Activated CD8-positive, alpha-beta T cell treated with anti-CD3 and anti-CD28 coated beads, Interleukin-2, amount 10 ng/mL, durations not matched to agents 7 days and 5 days (primary cell): Measurements from ENCODE around the gene RPL27. TPM values are rescaled to one million over a fixed set of nuclear protein-coding genes. Genes with fewer than 3 reads are reported as not detected.
A peak's percentile ranks its signal among the peaks of the same experiment; 100 is the strongest.
"Not testable (repeated sequence)": the region's sequence is repeated elsewhere in the genome, so short reads cannot be mapped to it uniquely, and the experiment has no call there.

Source experiments
- ATAC-seq: fragments of 150-1000 bp; cut with Tn5 transposase; one replicate; pipeline ENCODE4 v1.10.0; 2021; ENCODE audit warnings: moderate library complexity
- CTCF ChIA-PET: fragments of 350-600 bp; sonication (Branson Sonifier 250); formaldehyde crosslinking; loops from one replicate; lab custom pipeline; 2021; ENCODE audit warnings: antibody characterized with exemption; lab: Charles Lee
- POLR2A ChIA-PET: fragments of 350-600 bp; sonication (Branson Sonifier 250); formaldehyde crosslinking; loops from one replicate; lab custom pipeline; 2021; ENCODE audit warnings: antibody characterized with exemption; lab: Charles Lee
- DNase-seq: peaks from one replicate; pipeline ENCODE4 v3.0.0-alpha.2; 2020
- H3K27ac Mint-ChIP-seq: one replicate; pipeline ENCODE4 v1.8.0; 2021; ENCODE audit warnings: mild to moderate bottlenecking, mixed read lengths
- H3K27me3 Mint-ChIP-seq: one replicate; pipeline ENCODE4 v1.8.0; 2021; ENCODE audit warnings: low read depth, mixed read lengths
- H3K36me3 Mint-ChIP-seq: one replicate; pipeline ENCODE4 v1.8.0; 2021; ENCODE audit warnings: low read depth, mixed read lengths
- H3K4me1 Mint-ChIP-seq: one replicate; pipeline ENCODE4 v1.8.0; 2021; ENCODE audit warnings: low read depth, mixed read lengths
- H3K4me3 Mint-ChIP-seq: one replicate; pipeline ENCODE4 v1.8.0; 2021; ENCODE audit warnings: mild to moderate bottlenecking, mixed read lengths
- H3K9me3 Mint-ChIP-seq: one replicate; pipeline ENCODE4 v1.8.0; 2022; ENCODE audit warnings: mixed read lengths; ENCODE audit not compliant: insufficient read depth
- total RNA-seq, 2 experiments: library from RNA; stranded (reverse); gene quantifications; one replicate each; pipeline ENCODE4 v1.2.3, GENCODE V29; 2021

Gene RPL27
- total RNA-seq, 2 experiments from 2014 or later, result 949 to 980 TPM

- Mint-ChIP-seq H3K36me3 (peaks cover 57% of the 10 kb centered on the region), H3K4me3 (peak overlapping the region; percentile 96), H3K4me1 (peaks cover 32% of the 10 kb centered on the region), H3K9me3 (no peaks in the 10 kb centered on the region), H3K27ac (peak overlapping the region; percentile 99), H3K27me3 (no peaks in the 10 kb centered on the region)
- ATAC-seq, result no peak
- DNase-seq, result no peak
- ChIA-PET CTCF (interaction anchor here (0.7 to 3.3 kb wide), 28 partner anchors 10 to 486 kb away, joined by 3 to 37 read pairs (median 5); partner anchors contain the start of genes AOC2, BECN1, BRCA1 and DHX8), POLR2A (interaction anchor here (0.5 to 3.5 kb wide), 28 partner anchors 8 to 486 kb away, joined by 3 to 65 read pairs (median 6); partner anchors contain the start of genes AARSD1, BECN1, BRCA1 and DHX8)
Measured at GRCh38 chr17:42997390-42997983, 732 bp upstream of the RPL27 start.

DNA sequence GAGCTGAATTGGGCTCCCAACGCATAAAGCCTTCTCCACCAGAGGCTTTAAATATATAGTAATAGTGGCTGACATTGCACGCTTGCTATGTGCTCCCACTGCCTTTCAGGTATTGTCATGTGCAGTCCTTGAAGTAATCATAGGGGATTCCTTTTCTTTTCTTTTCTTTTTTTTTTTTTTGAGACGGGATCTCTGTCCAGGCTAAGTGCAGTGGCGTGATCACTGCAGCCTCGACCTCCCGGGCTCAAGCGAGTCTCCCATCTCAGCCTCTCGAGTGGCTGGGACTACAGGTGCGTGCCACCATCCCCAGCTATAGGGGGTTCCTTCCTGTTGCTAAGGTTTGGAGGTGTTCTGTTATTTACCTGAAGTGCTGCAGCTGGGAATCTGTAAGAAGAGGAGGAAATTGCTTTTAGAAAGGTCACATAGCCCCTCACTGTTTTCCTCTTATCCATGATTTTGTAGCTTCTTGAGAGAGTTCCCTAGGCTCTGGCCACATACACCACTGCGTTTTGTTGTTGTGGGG, 845 bp downstream of the RPL27 start:
- Mint-ChIP-seq H3K27me3 (no peaks in the 10 kb centered on the region), H3K36me3 (peaks cover 61% of the 10 kb centered on the region), H3K4me1 (peaks cover 32% of the 10 kb centered on the region), H3K4me3 (peak overlapping the region; percentile 96), H3K9me3 (no peaks in the 10 kb centered on the region), H3K27ac (peak overlapping the region; percentile 99)
- POLR2A ChIA-PET, result interaction anchor here (0.6 to 3.5 kb wide), 21 partner anchors 10 to 485 kb away, joined by 4 to 65 read pairs (median 12); partner anchors contain the start of genes AARSD1, BECN1, BRCA1 and DHX8
- ATAC-seq (no peak), DNase-seq (no peak)
- CTCF ChIA-PET, result interaction anchor here (0.9 to 3.3 kb wide), 7 partner anchors 8 to 485 kb away, joined by 3 to 37 read pairs (median 10); partner anchors contain the start of genes AOC2, BECN1, DHX8 and IFI35

- H3K4me1 Mint-ChIP-seq, result peaks cover 32% of the 10 kb centered on the region
- H3K9me3 Mint-ChIP-seq, H3K4me3 Mint-ChIP-seq, CTCF ChIA-PET, H3K27me3 Mint-ChIP-seq, DNase-seq, POLR2A ChIA-PET, ATAC-seq: not testable (repeated sequence)
- H3K36me3 Mint-ChIP-seq, result peaks cover 57% of the 10 kb centered on the region
- H3K27ac Mint-ChIP-seq, result peak overlapping the region; percentile 25
Measured at GRCh38 chr17:43000894-43001293, 2.7 kb downstream of the RPL27 start.

- Mint-ChIP-seq H3K27ac (peak overlapping the region; percentile 61), H3K36me3 (peaks cover 64% of the 10 kb centered on the region), H3K4me1 (peaks cover 28% of the 10 kb centered on the region), H3K27me3 (no peaks in the 10 kb centered on the region), H3K4me3 (no peak overlapping the region), H3K9me3 (no peaks in the 10 kb centered on the region)
- CTCF ChIA-PET, result no interaction called here
- DNase-seq (no peak), ATAC-seq (no peak)
- POLR2A ChIA-PET, result no interaction called here
Measured at GRCh38 chr17:43003542-43004172, 5.4 kb downstream of the RPL27 start.

DNA sequence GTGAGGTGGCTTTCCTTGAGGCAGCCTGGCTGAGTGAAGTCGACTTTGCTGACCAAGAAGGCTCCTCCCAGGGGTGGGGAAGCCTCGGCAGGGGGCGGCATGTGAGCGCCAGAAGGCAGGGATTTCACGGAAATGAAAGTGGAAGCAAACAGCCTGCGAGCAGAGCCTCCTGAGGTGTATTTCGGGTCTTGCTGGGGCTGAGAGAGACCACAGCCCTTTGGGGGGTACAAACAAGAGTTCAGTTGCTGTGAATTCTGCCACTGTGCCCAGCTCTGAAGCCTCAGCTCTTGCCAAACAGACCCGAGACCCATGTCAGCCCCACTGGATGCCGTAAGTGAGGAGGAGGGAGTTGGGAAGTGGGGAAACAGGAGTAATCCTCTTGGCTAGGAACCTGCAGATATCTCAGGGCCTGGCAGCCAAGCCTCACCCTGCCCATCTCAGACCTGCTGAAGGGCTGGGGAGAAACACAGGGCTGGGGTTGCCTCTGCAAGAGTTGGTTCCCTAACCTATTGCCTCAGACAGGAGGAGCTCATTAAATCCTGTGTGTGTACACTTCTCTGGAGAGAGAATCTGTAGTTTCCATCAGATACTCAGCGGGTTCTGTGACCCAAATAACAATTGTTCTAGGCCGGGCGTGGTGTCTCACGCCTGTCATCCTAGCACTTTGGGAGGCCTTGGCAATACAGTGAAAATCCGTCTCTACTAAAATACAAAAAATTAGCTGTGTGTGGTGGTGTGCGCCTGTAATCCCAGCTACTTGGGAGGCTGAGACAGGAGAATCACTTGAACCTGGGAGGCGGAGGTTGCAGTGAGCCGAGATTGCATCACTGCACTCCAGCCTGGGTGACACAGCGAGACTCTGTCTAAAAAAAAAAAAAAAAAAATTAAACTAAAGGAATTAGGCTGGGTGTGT, 8.7 kb downstream of the RPL27 start, which contains the start of gene IFI35:
Gene IFI35, plus strand, starts transcription at position 146 of the 913 bp plus-strand sequence. Its CDS starts 164 bp downstream, at position 310.
- Mint-ChIP-seq H3K9me3 (no peaks in the 10 kb centered on the region), H3K4me3 (peak within 1 kb of the TSS; percentile 100), H3K27ac (peak within 1 kb of the TSS; percentile 100), H3K27me3 (no peaks in the 10 kb centered on the region), H3K4me1 (peaks cover 22% of the 10 kb centered on the region), H3K36me3 (peaks cover 53% of the 10 kb centered on the region)
- DNase-seq, result peak; percentile 94
- POLR2A ChIA-PET, result interaction anchor here (0.5 to 5.7 kb wide), 8 partner anchors 8 to 308 kb away, joined by 3 to 65 read pairs (median 4); partner anchors contain the start of gene RPL27
- CTCF ChIA-PET, result interaction anchor here (1.1 to 3.8 kb wide), 2 partner anchors 9 to 18 kb away, joined by 3 to 37 read pairs; partner anchors contain the start of gene RPL27
- ATAC-seq, result peak; percentile 97

DNA sequence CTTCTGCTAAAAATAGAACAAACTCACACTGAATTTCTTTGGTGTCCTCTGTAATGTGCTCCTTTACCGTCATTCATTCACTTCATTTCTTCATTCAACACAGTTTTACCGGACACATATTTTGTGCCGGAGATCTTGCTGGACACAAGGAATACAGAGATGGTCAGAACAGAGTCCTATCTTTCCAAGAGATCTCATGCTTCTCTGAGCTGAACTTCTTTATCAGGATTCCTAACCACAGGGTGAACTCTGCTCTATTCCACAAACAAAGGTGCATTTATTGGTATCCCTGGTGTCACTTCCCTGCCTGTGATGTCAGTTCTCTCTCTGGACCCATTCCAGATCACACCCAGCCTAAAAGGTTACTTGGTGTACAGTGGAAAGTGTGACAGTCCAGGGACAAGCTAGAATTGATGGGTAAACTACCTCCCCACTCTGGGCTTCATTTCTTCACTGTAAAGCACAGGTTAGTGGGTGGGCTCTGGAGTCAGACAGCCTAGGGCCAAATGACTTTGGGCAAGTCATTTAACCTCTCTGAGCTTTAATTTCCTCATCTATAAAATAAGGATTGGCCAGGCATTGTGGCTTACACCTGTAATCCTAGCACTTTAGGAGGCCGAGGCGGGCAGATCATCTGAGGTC, 12.6 kb downstream of the RPL27 start:
- DNase-seq (no peak), ATAC-seq (no peak)
- peak overlapping the region; percentile 47 for H3K27ac Mint-ChIP-seq
- H3K27me3 Mint-ChIP-seq, result no peaks in the 10 kb centered on the region
- H3K4me1 Mint-ChIP-seq, result peaks cover 27% of the 10 kb centered on the region
- no peak overlapping the region for H3K4me3 Mint-ChIP-seq
- ChIA-PET CTCF (interaction anchor here (1.4 kb wide), 1 partner anchor 15 kb away, joined by 3 read pairs; no protein-coding TSS in a partner anchor), POLR2A (interaction anchor here (0.9 to 5.7 kb wide), 2 partner anchors 13 to 14 kb away, joined by 4 to 65 read pairs; partner anchors contain the start of gene RPL27)
- peaks cover 52% of the 10 kb centered on the region for H3K36me3 Mint-ChIP-seq
- H3K9me3 Mint-ChIP-seq, result no peaks in the 10 kb centered on the region

DNA sequence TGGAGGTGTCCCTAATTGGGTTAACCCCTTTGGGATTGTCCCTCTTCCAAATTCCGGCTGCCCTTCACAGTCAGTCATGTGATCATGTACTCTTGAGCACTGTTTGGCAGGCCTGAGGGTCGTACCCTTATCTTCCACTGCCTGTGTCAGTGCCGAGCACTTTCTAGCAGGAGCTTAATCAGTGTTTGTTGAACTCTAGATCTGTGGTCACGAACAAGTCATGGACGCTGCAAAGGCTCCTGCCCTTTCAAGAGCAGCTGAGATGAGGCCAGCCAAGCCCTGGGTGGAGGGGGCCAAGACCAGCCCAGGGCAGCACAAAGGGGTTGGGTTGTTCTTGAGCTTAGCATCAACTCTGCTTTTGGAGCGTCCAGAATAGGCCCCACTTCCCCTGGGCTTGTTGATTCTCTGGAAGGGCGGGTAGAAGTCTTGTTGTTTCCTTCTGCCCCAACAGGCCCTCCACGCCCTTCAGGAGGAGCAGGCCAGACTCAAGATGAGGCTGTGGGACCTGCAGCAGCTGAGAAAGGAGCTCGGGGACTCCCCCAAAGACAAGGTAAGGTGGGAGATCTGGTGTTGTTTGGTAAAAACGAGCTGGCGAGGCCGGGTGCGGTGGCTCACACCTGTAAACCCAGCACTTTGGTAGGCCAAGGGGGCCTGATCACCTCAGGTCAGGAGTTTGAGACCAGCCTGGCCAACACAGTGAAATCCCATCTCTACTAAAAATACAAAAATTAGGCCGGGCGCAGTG, 13.7 kb downstream of the RPL27 start:
- CTCF ChIA-PET, result no interaction called here
- DNase-seq, result no peak
- no peak for ATAC-seq

GRCh38 chr17:43013296-43013695, 15.1 kb downstream of the RPL27 start:
- ChIA-PET POLR2A (interaction anchor here (1.6 to 2.2 kb wide), 2 partner anchors 11 to 15 kb away, joined by 3 to 14 read pairs; partner anchors contain the start of gene RPL27), CTCF (no interaction called here)
- H3K4me1 Mint-ChIP-seq, result peaks cover 27% of the 10 kb centered on the region
- H3K27me3 Mint-ChIP-seq, result no peaks in the 10 kb centered on the region
- H3K36me3 Mint-ChIP-seq, result peaks cover 43% of the 10 kb centered on the region
- ATAC-seq, result no peak
- H3K9me3 Mint-ChIP-seq, result no peaks in the 10 kb centered on the region
- H3K27ac Mint-ChIP-seq, result no peak overlapping the region
- H3K4me3 Mint-ChIP-seq, result no peak overlapping the region
- no peak for DNase-seq

More for the DNA sequence above, 13.7 kb downstream of the RPL27 start:
- Mint-ChIP-seq H3K36me3 (peaks cover 46% of the 10 kb centered on the region), H3K9me3 (no peaks in the 10 kb centered on the region), H3K4me3 (no peak overlapping the region), H3K27me3 (no peaks in the 10 kb centered on the region), H3K4me1 (peaks cover 23% of the 10 kb centered on the region), H3K27ac (peak overlapping the region; percentile 22)
- POLR2A ChIA-PET, result interaction anchor here (0.6 to 2.2 kb wide), 5 partner anchors 12 to 900 kb away, joined by 3 to 14 read pairs (median 3); partner anchors contain the start of genes RPL27 and TMEM106A

- H3K27me3 Mint-ChIP-seq, result no peaks in the 10 kb centered on the region
- peaks cover 41% of the 10 kb centered on the region for H3K36me3 Mint-ChIP-seq
- no peaks in the 10 kb centered on the region for H3K9me3 Mint-ChIP-seq
- H3K4me3 Mint-ChIP-seq, result no peak overlapping the region
- POLR2A ChIA-PET, result interaction anchor here (1.6 to 2.2 kb wide), 3 partner anchors 8 to 16 kb away, joined by 4 to 14 read pairs (median 11); partner anchors contain the start of gene RPL27
- H3K27ac Mint-ChIP-seq, result no peak overlapping the region
- CTCF ChIA-PET, result no interaction called here
- H3K4me1 Mint-ChIP-seq, result peaks cover 28% of the 10 kb centered on the region
- no peak for ATAC-seq
- DNase-seq, result no peak
Measured at GRCh38 chr17:43014020-43014648, 15.9 kb downstream of the RPL27 start.
